ENCODE data around the gene TMEM131L.

TMEM131L gene

DNA sequence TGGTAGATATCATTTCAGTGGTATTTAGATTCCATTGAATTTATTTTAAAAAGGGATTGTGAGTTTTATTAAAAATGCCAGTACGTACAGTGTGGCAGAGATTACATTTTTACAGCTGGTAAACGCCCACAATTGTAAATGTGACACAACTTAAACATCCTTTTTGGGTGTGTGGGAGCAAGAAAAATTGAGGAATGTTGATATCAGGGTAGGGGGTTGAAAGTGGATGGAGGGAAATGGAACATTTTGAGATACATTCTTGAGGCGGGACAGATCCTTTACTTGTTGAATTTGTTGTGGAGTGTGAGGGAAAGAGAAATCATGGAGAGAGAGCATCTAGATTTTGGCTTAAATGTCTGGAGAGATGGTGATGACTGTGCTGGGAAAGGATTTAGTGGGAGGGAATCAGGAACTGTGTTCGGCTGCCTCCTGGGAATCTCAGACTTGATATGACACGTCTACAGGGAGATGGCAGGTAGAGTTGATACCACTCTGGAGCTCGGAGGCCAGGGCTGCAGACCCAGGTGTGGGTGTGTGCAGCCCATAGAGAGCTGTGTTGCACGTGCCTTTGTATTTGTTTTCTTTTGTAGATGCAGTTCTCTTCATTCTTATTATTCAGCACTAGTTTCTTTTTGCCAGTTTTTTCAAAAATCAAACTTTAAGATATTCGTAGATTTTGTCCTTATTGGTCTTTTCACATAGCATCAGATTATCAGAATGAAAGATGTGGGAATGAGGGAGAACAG lies 10.8 kb downstream of the TMEM131L start:
- no peak for DNase-seq

DNA sequence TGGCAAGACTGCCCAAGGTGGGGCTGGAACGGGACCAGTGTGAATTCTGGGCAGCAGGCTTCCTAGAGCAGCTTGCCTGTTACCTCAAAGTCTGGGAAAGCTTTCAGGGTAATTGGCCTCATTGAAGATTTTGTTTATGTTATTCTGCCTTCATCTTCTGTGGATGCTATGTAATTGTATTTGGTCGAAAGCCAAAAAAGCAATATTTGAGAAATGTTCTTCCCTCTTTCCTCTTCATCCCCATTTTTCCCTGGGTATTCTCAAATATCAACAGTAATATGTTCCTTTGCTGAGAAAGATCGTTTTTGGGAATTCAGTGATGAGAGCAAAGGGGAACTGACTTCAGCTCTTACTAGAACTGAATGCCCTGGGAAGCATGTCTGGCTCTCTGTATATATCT lies 12.9 kb downstream of the TMEM131L start:
- DNase-seq: no peak

DNA sequence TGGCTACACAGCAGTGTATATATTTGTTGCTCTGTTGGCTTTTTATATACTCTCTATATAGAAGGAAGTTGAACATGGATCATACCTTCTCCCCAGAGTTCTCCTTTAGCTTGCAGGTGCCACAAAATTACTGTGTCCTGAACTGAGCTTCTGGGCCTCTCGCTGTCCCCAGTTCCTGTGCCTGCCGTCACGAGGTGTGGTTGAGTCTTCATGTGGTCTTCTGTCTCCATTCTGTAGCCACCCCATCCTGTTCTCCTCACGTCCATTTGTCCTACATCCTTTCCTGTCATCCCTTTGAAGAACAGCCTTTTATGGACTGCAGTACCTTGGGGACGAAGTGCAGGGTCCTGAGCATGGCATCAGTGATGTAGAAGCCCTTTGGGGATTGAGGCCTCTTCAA lies 14.5 kb downstream of the TMEM131L start:
- no peak for DNase-seq

DNA sequence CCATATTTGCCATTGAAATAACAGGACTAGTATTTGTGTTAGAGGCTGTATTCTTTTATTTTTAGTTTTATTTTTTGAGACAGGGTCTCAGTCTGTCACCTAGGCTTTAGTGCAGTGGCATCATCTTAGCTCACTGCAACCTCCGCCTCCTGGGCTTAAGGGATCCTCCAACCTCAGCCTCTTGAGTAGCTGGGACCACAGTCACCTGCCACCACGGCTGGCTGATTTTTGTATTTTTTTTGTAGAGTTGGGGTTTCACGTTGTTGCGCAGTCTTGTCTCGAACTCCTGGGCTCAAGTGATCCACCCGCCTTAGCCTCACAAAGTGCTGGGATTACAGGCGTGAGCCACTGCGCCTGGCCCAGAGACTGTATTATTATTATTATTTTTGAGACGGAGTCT lies 15.3 kb downstream of the TMEM131L start:
- no peak for DNase-seq

DNA sequence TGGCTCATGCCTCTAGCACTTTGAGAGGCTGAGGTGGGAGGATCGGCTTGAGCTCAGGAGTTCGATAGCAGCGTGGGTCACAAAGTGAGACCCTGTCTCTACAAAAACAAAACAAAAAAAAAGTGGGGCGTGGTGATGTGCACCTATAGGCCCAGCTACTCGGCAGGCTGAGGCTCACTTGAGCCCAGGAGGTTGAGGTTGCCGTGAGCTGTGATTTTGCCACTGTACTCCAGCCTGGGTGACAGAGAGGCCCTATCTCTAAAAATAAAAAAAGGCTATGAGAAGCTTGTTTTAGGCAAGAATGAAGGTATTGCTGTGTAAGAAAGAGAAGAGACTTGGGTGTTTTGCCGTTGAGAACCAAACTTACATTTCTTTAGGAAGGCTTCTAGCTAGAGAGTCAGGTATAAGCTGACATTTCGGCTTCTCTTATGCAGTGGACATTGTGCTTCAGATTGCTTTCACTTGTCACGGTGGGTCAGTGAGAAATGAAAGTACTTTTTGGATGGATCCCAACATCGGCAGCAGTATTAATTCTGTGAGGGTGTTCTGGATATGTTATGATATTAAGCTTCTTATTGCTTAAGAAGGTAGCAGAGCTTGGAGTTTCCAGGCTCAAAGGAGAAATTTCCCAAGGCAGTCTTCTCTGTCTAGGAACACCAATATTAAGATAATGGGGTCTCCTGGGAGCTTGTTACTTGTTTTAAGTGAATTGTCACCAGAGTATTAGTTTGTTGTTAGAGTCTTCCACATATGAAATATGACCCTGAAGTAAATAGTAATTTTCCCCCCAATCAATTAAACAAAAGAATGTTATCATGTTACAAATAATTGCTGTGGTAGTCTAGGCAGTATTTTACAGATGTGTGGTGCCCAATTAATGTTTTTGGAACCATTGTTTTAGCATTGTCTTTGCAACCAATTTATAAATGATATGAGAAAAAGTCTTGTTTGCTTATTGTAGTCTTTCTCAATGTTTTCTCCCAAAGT lies 17.6 kb downstream of the TMEM131L start:
- DNase-seq: no peak

DNA sequence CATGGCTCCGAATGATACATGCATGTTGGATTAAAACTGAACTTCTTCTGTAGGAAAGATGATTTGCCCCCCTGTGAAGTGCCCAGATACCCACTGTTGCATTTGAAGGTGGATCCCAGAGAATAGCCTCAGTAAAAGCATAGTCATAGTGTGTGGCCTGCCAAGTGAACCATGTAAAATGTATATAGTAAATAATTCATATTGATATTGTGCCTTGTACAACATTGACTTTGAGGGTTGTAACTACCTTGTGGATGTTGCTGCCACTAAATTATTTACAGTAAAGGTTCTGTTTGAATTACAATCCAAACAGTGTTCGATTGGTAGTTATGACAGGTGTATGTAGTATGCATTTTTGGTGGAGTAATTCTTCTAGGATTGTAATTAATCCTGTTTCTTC lies 19.2 kb downstream of the TMEM131L start:
- no peak for DNase-seq

DNA sequence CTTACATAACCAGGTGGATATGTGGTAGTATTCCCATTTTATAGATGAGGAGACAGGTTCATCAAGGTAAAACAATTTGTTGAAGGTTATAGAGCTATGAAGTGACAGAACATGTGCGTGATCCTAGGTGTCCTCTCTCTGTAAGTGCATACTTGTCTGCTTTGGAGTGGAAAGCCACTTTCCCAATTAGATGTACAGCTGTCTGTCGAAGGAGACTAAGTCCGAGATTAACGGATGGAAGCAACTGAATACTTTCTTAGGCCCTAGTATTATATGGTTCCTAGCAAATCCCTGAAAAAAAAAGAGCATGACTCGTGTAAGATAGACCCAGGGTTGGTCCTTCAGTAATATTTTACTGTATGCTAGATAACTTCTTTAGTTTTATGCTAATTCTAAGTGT lies 19.7 kb downstream of the TMEM131L start:
- DNase-seq: no peak

DNA sequence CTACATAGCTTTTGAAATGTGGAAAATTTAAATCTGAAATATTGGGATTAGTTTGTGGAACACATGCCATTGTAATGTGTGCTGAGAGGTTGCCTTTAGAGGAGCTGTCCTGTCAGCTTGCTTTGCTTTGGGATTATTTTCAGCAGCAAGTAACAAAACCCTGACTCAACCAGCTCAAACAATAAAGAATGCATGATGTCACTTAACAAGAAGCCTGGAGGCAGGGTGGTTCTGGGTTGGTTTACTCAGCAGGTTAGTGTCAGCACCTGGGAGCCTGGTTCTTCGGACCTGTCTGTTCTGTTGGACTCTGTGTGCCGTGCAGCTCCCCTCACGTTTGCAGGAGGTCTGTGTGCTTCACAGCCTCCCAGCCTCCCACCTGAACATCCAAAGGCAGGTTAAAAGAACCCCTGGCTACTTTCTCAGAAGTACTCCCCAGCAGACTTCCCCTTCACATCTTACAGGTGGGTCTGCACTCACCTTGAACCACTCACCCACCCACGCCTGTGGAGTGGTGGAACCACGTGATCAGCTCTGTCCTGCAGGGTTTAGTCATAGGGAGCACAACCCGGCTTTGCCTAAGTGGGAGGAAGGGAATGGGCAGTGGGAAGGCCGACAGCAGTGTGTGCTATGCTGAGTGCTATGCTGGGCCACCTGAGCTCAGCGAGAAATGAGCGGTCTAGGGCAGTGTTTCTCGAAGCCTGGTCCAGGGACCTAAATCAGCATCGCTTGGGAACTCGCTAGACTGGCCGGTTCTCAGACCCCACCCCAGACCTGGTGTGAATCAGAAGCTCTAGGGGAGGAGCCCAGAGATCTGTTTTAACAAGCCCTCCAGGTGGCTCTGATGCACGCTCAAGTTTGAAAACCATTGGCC lies 20.4 kb downstream of the TMEM131L start:
- DNase-seq: no peak

DNA sequence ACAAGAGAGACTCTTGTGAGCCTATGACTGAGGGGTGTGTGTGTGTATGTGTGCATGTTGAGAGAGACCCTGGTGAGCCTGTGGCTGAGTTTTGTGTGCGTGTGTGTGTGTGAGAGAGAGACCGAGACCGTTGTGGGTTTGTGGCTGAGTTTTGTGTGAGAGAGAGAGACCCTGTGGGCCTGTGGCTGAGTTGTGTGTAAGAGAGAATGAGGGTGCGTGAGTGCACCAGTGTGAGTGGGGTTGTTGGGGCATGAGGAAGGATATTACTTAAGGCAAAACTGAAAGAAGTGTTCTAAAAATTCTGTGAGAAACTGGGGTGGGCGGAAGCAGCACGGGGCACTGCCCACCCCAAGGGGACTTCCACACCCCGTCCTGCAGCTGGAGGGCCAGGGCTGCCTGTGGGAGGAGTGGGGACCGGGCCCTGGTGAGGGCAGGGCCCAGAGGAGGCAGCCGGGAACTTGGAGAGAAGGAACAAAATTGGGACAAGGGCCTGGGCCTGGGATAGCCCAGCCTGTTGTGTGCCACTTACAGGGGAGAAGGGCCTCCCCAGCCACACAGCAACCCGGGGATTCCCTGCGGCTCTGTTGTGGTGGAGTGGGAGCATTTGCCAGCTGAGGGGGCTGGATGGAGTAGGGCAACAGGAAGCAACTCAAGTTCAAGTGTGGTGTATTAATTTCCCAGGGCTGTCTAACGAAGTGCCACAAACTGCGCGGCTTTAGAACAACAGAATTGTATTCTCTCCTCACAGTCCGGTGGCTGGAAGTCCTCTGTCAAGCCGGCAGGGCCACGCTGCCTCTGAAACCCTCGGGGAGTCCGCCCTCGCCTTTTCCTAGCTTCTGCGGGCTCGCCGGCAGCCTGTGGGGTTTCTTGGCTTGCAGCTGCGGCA lies 22.1 kb downstream of the TMEM131L start:
- no peak for DNase-seq

DNA sequence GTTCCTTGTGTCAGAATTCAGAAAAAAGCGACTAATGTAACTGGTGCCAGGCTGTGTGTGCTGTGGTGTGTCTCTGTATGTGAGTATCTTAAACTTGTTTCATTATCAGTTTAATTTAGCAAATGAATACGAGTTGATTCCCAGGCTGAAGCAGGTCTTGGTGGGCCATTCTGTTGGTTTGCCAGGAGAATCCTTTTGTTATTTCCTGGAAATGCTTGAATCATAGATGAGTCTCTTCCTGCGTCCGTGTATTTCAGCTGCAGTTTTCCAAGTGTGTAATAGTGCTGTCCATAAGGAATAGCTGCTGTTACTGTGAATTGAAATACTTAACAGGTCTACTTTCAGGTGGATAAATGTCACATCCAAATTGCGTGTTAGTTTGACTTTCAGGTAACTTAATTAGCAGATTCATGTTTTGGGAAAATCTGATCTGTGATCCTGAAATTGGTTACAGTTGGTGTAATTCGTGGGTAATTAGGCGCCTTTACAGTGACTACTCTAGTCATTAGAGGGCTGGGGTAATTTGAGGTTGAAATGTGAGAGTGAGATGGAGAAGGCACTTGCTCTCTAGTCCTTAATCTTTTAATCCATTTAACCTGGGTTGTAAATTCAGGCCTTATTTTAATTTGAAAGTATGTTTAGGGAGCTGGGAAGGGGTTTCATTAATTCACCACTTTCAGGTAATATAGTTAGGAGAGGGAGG lies 23.8 kb downstream of the TMEM131L start:
- DNase-seq: no peak

DNA sequence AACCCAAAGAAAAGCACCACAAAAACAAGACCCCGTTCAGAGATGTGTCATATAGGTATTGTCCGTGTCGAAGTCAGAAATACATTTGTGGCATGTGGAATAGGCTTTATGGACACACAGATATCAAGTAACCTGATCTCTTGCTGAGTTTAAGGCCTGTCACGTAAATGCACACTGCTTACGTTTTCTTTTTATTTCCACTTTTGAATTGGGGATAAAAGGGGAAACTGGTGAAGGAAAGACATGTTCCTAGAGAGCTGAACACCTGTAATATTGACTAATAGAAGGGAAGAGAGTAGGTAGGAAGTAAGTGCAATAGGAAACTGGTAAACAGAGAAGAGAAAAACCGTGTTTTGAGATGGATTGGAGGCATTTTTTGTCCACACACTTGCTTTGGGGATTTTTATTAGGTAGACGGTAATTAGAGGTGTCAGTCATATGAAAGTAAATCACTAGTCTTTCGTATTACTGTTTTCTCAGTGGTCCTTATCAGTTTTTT lies 24.9 kb downstream of the TMEM131L start:
- no peak for DNase-seq

DNA sequence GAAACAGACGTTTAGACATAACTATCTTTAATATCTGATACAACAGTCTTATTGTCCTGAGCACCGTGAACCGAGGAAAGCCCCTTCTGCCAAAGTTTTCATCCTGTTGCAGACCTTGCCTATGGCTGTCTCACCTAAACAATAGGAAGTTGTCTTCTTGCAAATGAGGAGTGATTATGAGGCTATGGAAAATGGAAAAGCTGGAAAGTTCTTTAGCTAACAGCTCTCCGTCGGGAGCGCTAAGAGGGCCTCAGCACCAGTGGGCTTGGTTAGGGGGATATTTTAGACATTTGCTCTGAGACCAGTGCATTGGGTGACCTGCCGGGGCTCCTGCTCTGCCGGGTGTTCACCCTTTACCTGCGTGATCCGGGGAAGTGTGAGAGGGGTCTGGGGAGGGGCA lies 28.4 kb downstream of the TMEM131L start:
- DNase-seq: no peak

DNA sequence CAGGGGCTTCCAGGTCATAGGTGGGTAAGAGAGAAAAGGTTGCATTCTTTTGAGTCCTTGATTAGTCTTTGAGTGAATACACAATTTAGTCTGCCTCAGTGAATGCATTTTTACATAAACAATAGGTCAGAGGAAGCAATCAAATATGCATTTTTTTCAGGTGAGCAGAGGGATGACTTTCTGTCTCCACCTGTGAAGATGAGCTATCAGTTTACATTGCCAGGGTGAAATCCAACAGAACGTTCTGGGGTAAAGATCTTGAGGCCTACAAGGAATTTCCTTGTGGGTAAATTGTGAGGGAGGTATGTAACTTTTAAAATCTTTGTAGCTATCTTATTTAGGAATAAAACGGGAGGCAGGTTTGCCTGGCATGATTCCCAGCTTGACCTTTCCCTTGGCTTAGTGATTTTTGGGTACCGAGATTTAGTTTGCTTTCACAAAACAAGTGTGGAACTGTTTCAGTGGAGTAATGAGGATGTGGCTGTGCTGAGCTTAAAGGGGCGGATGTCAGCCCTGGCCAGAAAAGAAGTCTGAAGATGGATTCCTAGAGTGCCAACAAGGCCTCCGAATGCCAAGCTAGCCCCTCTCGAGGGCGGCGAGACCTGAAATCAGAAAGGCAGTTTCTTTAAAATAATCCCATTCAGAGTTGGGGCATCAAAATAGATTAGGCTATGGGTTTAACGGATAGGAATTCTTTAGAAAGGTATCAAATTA lies 29.5 kb downstream of the TMEM131L start:
- DNase-seq: no peak

DNA sequence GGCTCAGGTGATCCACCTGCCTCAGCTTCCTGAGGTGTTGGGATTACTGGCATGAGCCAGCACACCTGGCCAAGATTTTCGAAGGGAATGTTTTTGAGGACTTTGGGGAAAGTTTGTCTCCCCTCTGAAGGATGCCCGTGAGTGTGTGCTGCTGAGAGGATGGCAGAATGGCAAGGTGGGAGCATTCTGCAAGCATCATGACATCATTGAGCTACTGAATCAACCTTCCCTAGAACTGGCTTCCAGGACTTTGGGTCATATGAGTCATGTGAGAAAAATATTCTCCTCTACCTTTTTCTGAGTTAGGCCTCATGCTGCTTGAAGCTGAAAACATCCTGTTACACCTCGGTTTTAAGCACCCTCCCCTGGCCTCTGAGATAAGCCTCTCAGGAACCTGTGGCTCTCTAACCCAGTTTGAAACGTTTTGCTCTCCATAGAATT lies 31.0 kb downstream of the TMEM131L start:
- DNase-seq: no peak

DNA sequence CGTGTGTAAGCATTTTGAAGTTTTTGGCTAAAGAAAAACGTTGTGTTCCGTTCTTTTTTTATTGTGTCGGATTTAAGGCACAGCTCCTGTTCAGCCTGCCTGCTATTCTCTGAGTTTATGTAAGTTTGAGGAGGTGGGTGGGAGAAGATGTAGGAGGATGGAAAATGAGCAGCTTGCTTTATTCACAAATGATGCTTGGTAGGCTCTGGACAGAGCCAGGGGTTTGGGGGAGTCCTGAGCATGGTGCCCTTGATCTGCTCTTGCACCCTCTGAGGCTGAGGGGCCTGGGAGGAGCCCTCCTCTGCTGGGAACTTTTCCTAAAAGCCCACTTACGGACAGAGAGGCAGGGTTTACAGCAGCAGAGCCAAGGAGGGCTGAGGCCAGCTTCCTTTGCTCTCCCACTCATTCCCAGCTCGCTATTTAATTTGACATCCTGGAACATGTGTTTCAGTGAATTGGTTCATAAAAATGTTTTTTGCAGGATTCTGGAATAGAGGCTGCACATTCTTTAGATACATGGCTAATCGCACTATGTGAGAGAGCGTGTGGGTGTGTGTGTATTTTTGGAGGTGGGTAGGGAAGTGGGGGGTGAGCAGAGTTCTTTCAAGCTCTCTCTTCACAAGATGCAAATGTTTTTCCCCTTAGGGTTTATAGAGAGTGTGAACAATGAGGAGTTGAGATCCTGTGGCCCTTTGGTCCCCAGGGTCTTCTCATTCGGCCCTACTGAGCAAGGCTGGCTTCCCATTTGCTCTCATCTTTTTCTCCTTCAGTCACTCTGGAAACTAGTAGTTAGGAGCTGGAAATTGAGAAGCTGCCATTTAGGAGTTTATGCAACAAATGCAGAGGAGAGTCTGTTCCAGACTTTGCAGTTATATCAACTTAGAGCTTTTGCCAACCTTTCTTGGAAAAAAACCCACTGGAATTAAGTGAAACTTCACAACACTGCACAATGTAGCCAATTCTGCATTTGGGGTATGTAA lies 32.1 kb downstream of the TMEM131L start:
- no peak for DNase-seq

DNA sequence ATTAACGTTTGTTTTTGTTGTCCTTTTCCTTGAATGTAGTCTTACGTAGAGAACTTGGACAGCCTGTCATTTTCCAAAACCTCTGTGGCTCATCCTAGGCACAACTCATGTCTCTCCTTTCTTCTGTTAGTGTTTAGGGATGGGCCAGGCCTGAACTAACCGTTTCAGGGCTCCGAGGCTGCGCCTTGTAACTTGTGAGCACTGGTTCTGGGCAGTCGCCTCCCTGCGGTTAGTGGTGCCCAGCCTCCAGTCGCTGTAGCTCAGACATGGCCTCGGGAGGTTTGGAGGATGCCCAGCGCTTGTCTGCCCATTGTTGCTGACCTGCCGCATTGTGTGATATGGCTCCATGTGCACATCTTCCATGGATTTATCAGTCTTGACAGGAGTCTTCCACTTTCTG lies 32.8 kb downstream of the TMEM131L start:
- DNase-seq: no peak

DNA sequence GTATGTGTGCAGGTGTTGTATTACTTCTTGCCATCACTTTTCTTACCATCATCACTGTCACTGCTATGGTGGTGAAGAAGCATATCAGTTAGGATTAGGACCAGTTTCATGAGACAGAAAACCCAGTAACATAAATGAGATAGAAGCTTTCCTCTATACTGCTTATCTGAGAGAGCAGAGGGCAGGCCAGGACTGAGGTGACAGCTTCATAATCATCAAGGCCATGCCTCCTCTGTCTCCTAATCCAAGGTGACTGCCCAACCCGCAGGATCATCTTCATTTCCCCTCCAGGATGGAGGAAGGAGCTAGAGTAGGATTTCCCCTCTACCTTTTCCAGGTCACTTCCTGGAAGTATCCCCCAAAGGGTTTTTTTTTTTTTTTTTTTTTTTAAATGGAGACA lies 35.4 kb downstream of the TMEM131L start:
- no peak for DNase-seq

DNA sequence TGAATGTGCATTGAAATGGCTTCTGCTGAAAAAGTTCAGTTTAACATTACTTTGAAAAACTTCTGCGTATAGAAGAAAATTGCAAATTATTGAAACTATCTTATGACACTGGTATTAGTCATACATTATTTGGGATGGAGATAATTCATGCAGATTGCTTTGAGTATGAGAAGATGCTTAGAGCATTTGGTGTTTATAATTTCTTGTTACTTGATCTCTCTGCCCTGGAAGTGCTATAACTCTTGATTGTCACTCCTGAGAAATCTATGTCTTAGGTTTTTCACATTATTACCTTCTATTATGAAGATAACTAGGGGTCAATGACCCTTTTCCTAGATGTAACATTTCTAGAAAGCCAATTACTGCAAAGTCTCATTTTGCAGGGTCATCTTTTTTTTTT lies 36.4 kb downstream of the TMEM131L start:
- DNase-seq: no peak

Measured in NCI-H2081 treated with DMSO at 0.1 percent for 48 hours (cell line).